CD14-positive monocyte (primary cell): ENCODE data around the gene FAM163B. TPM values are rescaled to one million over a fixed set of nuclear protein-coding genes. Genes with fewer than 3 reads are reported as not detected.

Experiments
- DNase-seq, 3 donors: peaks; one replicate each; pipeline ENCODE4 v3.0.0-alpha.2; 2011 to 2022
- H2AFZ ChIP-seq: 2 replicates; pipeline ENCODE4 v1.6.0; 2012; ENCODE audit warnings: mild to moderate bottlenecking, low read depth, low read length, inconsistent platforms; ENCODE audit not compliant: insufficient read depth, poor library complexity, severe bottlenecking
- H3K27ac ChIP-seq, 2 donors: 1 replicate in 1 of 2; 2 replicates in 1 of 2; pipeline ENCODE4 v1.5.1; 2012 to 2013; ENCODE audit warnings: low read length in 2 of 2, control low read depth in 1 of 2, inconsistent platforms in 1 of 2, low read depth in 1 of 2, mild to moderate bottlenecking in 1 of 2
- H3K27me3 ChIP-seq, 2 donors: one replicate each; pipeline versions ENCODE4 v1.6.0 to v1.6.1; 2011 to 2013; ENCODE audit warnings: low read length in 2 of 2; ENCODE audit not compliant: control insufficient read depth in 2 of 2, insufficient read depth in 2 of 2
- H3K36me3 ChIP-seq, 2 donors: replicated peaks in 1 of 2; 1 replicate in 1 of 2; 2 replicates in 1 of 2; pipeline versions ENCODE4 v1.5.1 to v1.6.1; 2012 to 2013; ENCODE audit warnings: low read length in 2 of 2, control low read depth in 1 of 2, inconsistent platforms in 1 of 2, mild to moderate bottlenecking in 1 of 2; ENCODE audit not compliant: insufficient read depth in 2 of 2, control insufficient read depth in 1 of 2
- H3K4me1 ChIP-seq, 2 donors: 1 replicate in 1 of 2; 2 replicates in 1 of 2; pipeline versions ENCODE4 v1.5.1 to v1.6.1; 2012 to 2013; ENCODE audit warnings: low read length in 2 of 2, control low read depth in 1 of 2, inconsistent platforms in 1 of 2, mild to moderate bottlenecking in 1 of 2, moderate library complexity in 1 of 2; ENCODE audit not compliant: insufficient read depth in 2 of 2, control insufficient read depth in 1 of 2
- H3K4me2 ChIP-seq: replicated peaks from 2 replicates; pipeline ENCODE3; 2012; ENCODE audit warnings: low read length, moderate library complexity, mild to moderate bottlenecking; ENCODE audit not compliant: poor library complexity, severe bottlenecking; ENCODE audit errors: extremely low read depth
- H3K4me3 ChIP-seq, 3 experiments: fragments of 200-600 bp in 1 of 3; sonication (generic) in 1 of 3; replicated peaks in 1 of 3; 1 replicate in 2 of 3; 2 replicates in 1 of 3; pipeline ENCODE4 v1.5.1; 2011 to 2013; ENCODE audit warnings: low read length in 3 of 3, mild to moderate bottlenecking in 3 of 3, control low read depth in 2 of 3, low read depth in 2 of 3, inconsistent platforms in 1 of 3, moderate library complexity in 1 of 3
- H3K79me2 ChIP-seq: 2 replicates; pipeline ENCODE4 v1.6.0; 2012; ENCODE audit warnings: mild to moderate bottlenecking, control low read depth, inconsistent platforms, low read length, moderate library complexity; ENCODE audit not compliant: insufficient read depth
- H3K9ac ChIP-seq: 2 replicates; pipeline ENCODE4 v1.6.0; 2017; ENCODE audit warnings: low read length, mild to moderate bottlenecking; ENCODE audit not compliant: insufficient read depth, poor library complexity, severe bottlenecking
- H3K9me3 ChIP-seq, 2 donors: replicated peaks in 1 of 2; 1 replicate in 1 of 2; 2 replicates in 1 of 2; pipeline versions ENCODE4 v1.5.1 to v1.6.1; 2012 to 2013; ENCODE audit warnings: low read length in 2 of 2, control low read depth in 1 of 2; ENCODE audit not compliant: control insufficient read depth in 1 of 2, insufficient read depth in 1 of 2
- H4K20me1 ChIP-seq: 2 replicates; pipeline ENCODE4 v1.6.0; 2012; ENCODE audit warnings: mild to moderate bottlenecking, low read length, control low read depth, moderate library complexity; ENCODE audit not compliant: insufficient read depth
- H3K27ac Mint-ChIP-seq, 7 donors: one replicate each; pipeline ENCODE4 v1.8.0; 2020; ENCODE audit warnings: mild to moderate bottlenecking in 7 of 7, mixed read lengths in 7 of 7, moderate library complexity in 6 of 7, inconsistent platforms in 2 of 7
- H3K27me3 Mint-ChIP-seq, 3 donors: one replicate each; pipeline ENCODE4 v1.8.0; 2021 to 2022; ENCODE audit warnings: low read depth in 3 of 3, mild to moderate bottlenecking in 3 of 3, mixed read lengths in 3 of 3, moderate library complexity in 3 of 3, inconsistent platforms in 1 of 3
- H3K36me3 Mint-ChIP-seq, 2 donors: one replicate each; pipeline ENCODE4 v1.8.0; 2020; ENCODE audit warnings: mixed read lengths in 2 of 2, inconsistent platforms in 1 of 2, mild to moderate bottlenecking in 1 of 2
- H3K4me1 Mint-ChIP-seq: one replicate; pipeline ENCODE4 v1.8.0; 2020; ENCODE audit warnings: mild to moderate bottlenecking, mixed read lengths
- H3K4me3 Mint-ChIP-seq, 2 donors: one replicate each; pipeline ENCODE4 v1.8.0; 2020; ENCODE audit warnings: mild to moderate bottlenecking in 2 of 2, mixed read lengths in 2 of 2, moderate library complexity in 1 of 2
- H3K9me3 Mint-ChIP-seq, 7 donors: one replicate each; pipeline ENCODE4 v1.8.0; 2020 to 2022; ENCODE audit warnings: mixed read lengths in 7 of 7, mild to moderate bottlenecking in 6 of 7, moderate library complexity in 6 of 7, inconsistent platforms in 2 of 7
- CTCF ChIP-seq: fragments of 200-600 bp; IDR thresholded peaks from one replicate; pipeline ENCODE4 v1.8.0; 2022; ENCODE audit warnings: antibody characterized with exemption, mild to moderate bottlenecking
- WGBS: methylation state at CpG from one replicate; pipeline ENCODE4 v1.1.5; 2013; ENCODE audit warnings: missing lambda C conversion rate; ENCODE audit not compliant: insufficient coverage; 5-methylcytosine and 5-hydroxymethylcytosine counted together
- intact Hi-C, 2 donors: fragments of 100-400 bp; cut with micrococcal nuclease; formaldehyde crosslinking; loops; one replicate each; pipeline versions ENCODE4 v1.15.0 to v1.15.1; 2023
- polyA plus RNA-seq, 3 donors: library from polyadenylated mRNA; depleted of rRNA in 1 of 3; unstranded in 2 of 3; stranded (reverse) in 1 of 3; fragments of 300-500 nt in 2 of 3; fragments of >200 nt in 1 of 3; fragmentation: Illumina TruSeq in 2 of 3; gene quantifications; 1 replicate in 2 of 3; 2 replicates in 1 of 3; pipeline ENCODE4 v1.2.3, GENCODE V29; 2012 to 2021

The FAM163B gene
- polyA plus RNA-seq, 3 donors: not detected

GRCh38 chr9:133650026-133650425 is 40.8 kb upstream of the FAM163B start:
- no peaks in the 10 kb centered on the region for H3K4me1 ChIP-seq
- Mint-ChIP-seq H3K27me3 (peaks cover 10 to 13% (median 12%) of the 10 kb centered on the region in 3 donors), H3K9me3 (no peaks in the 10 kb centered on the region), H3K36me3 (no peaks in the 10 kb centered on the region), H3K4me1 (no peaks in the 10 kb centered on the region), H3K27ac (peak overlapping the region in 1 of 7 donors; percentile 57), H3K4me3 (no peak overlapping the region)
- H3K27me3 ChIP-seq: no peaks in the 10 kb centered on the region
- intact Hi-C loops: no loop called here
- no peak overlapping the region for H3K4me2 ChIP-seq
- no peaks in the 10 kb centered on the region for H4K20me1 ChIP-seq
- no peak overlapping the region for H3K4me3 ChIP-seq
- no peak overlapping the region for H2AFZ ChIP-seq
- no peak for DNase-seq
- 93% methylated on average over 12 of the region's 12 CpGs for WGBS
- no peak overlapping the region for H3K27ac ChIP-seq
- no peaks in the 10 kb centered on the region for H3K79me2 ChIP-seq
- H3K36me3 ChIP-seq: no peaks in the 10 kb centered on the region
- no peak for TF ChIP-seq CTCF
- H3K9me3 ChIP-seq: no peaks in the 10 kb centered on the region
- no peak overlapping the region for H3K9ac ChIP-seq

- H3K27me3 ChIP-seq: no peaks in the 10 kb centered on the region
- H3K4me2 ChIP-seq: no peak overlapping the region
- no peak overlapping the region for H3K27ac ChIP-seq
- intact Hi-C loops: no loop called here
- no peaks in the 10 kb centered on the region for H4K20me1 ChIP-seq
- Mint-ChIP-seq H3K27ac (no peak overlapping the region), H3K27me3 (peaks cover 6 to 13% (median 10%) of the 10 kb centered on the region in 3 donors), H3K9me3 (no peaks in the 10 kb centered on the region), H3K4me1 (no peaks in the 10 kb centered on the region), H3K4me3 (no peak overlapping the region), H3K36me3 (no peaks in the 10 kb centered on the region)
- H3K79me2 ChIP-seq: no peaks in the 10 kb centered on the region
- no peaks in the 10 kb centered on the region for H3K4me1 ChIP-seq
- no peak overlapping the region for H3K4me3 ChIP-seq
- 89% methylated on average over 2 of the region's 7 CpGs for WGBS
- no peaks in the 10 kb centered on the region for H3K36me3 ChIP-seq
- H3K9me3 ChIP-seq: no peaks in the 10 kb centered on the region
- no peak for DNase-seq
- H3K9ac ChIP-seq: no peak overlapping the region
- no peak overlapping the region for H2AFZ ChIP-seq
- no peak for TF ChIP-seq CTCF
These were observed 40.0 kb upstream of the FAM163B start for GRCh38 chr9:133649194-133649593.
